ENCODE data around the gene ST6GALNAC2.
"Not testable (repeated sequence)": the region's sequence is repeated elsewhere in the genome, so short reads cannot be mapped to it uniquely, and the experiment has no call there.

Gene ST6GALNAC2

GRCh38 chr17:76537288-76537577 lies 48.4 kb downstream of the ST6GALNAC2 start:
- TF ChIP-seq POU2F2 (IDR thresholded peaks at IDR 0.05; ENCODE audit: low read depth, low read length) (no peak), POLR2AphosphoS5 (IDR thresholded peaks at IDR 0.05; ENCODE audit: low read depth, low read length) (no peak), PAX5 (IDR thresholded peaks at IDR 0.05; ENCODE audit: insufficient read depth, low read length, severe bottlenecking) (no peak), POLR2A (IDR thresholded peaks at IDR 0.05; ENCODE audit: low read depth, low read length) (no peak), TAF1 (IDR thresholded peaks at IDR 0.05; ENCODE audit: low read depth, low read length) (no peak), SPI1 (IDR thresholded peaks at IDR 0.05; ENCODE audit: low read depth, low read length) (no peak)
- FAIRE-seq: no peak
- no peak for DNase-seq (ENCODE audit: insufficient read length, low spot score)

DNA sequence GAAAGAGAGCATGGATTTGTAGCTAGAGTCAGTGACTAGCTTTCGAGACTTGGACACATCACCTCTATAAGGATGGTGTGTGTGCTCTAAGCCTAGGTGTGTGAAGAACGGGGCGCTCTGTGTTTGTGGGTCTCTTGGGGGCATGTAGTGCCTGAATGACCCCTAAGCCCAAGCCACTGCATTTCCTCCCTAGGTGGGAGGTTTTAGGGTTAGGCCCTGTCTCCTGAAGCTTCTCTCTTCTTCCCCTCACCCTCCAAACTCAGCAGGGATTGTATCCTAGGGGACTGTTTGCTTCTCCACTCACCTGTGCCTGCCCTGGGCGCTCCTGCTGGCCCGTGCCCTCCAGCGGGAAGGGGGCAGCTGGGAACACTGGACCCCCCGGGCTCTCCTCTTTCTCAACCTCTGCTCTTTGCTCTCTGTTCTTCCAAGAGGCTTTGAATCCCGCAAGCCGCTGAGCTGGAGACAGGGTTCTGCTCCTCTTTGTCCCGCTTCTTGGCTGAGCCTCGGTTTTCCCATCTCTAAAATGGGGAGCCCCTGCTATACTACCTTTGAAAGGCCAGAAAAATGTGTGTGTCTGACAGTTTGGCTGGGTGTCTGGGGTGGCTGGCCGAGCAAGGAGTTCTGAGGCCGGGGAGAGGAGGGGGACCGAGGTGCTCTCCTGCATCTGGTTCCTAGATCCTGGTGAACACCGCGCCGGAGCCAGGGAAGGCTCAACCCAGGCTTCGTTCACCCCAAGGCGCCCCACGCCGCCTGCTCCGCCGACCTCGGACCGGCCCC lies 49.0 kb downstream of the ST6GALNAC2 start:
- FAIRE-seq (no peak), DNase-seq (ENCODE audit: insufficient read length, low spot score) (no peak)
- TF ChIP-seq POLR2AphosphoS5 (IDR thresholded peaks at IDR 0.05; ENCODE audit: low read depth, low read length): no peak
- TF ChIP-seq SPI1 (IDR thresholded peaks at IDR 0.05; ENCODE audit: low read depth, low read length): no peak
- no peak for TF ChIP-seq PAX5 (IDR thresholded peaks at IDR 0.05; ENCODE audit: insufficient read depth, low read length, severe bottlenecking)
- no peak for TF ChIP-seq TAF1 (IDR thresholded peaks at IDR 0.05; ENCODE audit: low read depth, low read length)

DNA sequence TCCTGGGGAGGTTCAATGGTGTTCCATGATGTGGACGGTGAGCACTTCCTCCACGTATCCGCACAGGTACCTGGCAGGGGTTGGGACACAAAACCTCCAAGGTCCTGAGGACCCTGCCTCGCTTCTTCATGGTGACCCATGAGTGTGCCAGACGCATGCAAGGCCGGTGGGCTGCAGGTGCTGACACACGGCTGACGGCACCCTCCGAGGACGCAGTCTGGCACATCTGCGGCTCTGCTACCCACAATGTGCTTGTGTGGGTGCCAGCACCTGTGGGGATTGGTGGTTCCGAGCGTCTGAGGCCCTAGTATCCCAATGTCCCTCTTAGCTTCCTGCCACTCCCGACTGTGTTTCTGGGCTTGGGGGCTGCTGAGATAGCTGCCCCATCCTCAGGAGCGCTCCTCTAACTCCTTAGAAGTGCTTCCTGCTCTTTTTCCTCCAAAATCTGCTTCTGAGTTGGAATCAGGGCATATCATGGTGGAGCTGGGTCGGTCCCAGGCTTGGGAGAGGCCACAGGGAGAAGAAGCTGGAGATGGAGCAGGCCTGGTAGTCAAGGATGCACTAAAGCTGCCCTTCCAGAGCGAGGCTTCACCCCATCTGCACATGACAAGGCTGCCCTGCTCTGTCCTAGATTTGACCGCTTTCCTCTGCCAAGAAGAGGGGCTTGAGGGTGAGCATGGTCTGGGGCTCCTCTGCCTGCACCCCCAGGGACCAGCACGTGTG lies 49.7 kb downstream of the ST6GALNAC2 start:
- DNase-seq (ENCODE audit: insufficient read length, low spot score) (no peak), FAIRE-seq (no peak)
- TF ChIP-seq POLR2A (IDR thresholded peaks at IDR 0.05; ENCODE audit: low read depth, low read length) (no peak), POU2F2 (IDR thresholded peaks at IDR 0.05; ENCODE audit: low read depth, low read length) (no peak)

GRCh38 chr17:76534831-76535732 lies 50.6 kb downstream of the ST6GALNAC2 start:
- TF ChIP-seq TAF1 (IDR thresholded peaks at IDR 0.05; ENCODE audit: low read depth, low read length): no peak
- TF ChIP-seq POLR2AphosphoS5 (IDR thresholded peaks at IDR 0.05; ENCODE audit: low read depth, low read length): no peak
- no peak for TF ChIP-seq SPI1 (IDR thresholded peaks at IDR 0.05; ENCODE audit: low read depth, low read length)
- TF ChIP-seq POLR2A (IDR thresholded peaks at IDR 0.05; ENCODE audit: low read depth, low read length): no peak
- no peak for TF ChIP-seq POU2F2 (IDR thresholded peaks at IDR 0.05; ENCODE audit: low read depth, low read length)
- TF ChIP-seq PAX5 (IDR thresholded peaks at IDR 0.05; ENCODE audit: insufficient read depth, low read length, severe bottlenecking): no peak
- FAIRE-seq: no peak
- DNase-seq (ENCODE audit: insufficient read length, low spot score): no peak

- DNase-seq (ENCODE audit: insufficient read length, low spot score); FAIRE-seq: not testable (repeated sequence)
Observed at GRCh38 chr17:76533640-76534359, 51.9 kb downstream of the ST6GALNAC2 start.

- no peak for TF ChIP-seq POLR2AphosphoS5 (IDR thresholded peaks at IDR 0.05; ENCODE audit: low read depth, low read length)
- no peak for TF ChIP-seq TAF1 (IDR thresholded peaks at IDR 0.05; ENCODE audit: low read depth, low read length)
- no peak for TF ChIP-seq POU2F2 (IDR thresholded peaks at IDR 0.05; ENCODE audit: low read depth, low read length)
- no peak for TF ChIP-seq POLR2A (IDR thresholded peaks at IDR 0.05; ENCODE audit: low read depth, low read length)
- TF ChIP-seq SPI1 (IDR thresholded peaks at IDR 0.05; ENCODE audit: low read depth, low read length): no peak
- no peak for TF ChIP-seq PAX5 (IDR thresholded peaks at IDR 0.05; ENCODE audit: insufficient read depth, low read length, severe bottlenecking)
Observed at GRCh38 chr17:76532072-76532651, 53.5 kb downstream of the ST6GALNAC2 start.

DNA sequence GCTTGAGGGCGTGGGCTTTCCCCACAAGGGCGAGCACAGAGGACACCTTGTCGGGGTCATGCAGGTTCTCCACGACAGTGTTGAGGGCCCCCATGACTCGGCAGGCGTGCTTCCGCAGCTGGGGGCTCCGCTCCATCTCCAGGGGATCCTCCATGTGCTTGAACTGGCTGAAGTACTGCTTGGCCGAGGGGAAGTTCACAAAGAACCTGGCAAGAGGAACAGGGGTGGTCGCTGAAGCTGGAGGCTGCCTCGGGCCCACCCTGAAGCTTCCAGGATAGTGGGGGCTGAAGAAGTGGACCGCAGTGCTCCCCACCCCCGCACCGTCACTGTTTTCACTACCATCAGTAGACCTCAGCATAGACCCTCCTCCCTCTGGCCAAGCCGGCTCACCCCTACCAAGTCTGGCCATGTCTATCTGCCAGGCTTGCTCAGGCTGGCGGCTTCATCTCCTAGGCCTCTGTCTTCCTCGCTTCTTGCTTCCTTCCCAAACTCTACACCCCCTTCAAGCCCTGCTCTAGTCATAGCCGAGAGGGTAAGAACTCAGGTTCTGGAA lies 54.1 kb downstream of the ST6GALNAC2 start:
- TF ChIP-seq POLR2A (IDR thresholded peaks at IDR 0.05; ENCODE audit: low read depth, low read length) (no peak), POLR2AphosphoS5 (IDR thresholded peaks at IDR 0.05; ENCODE audit: low read depth, low read length) (no peak), PAX5 (IDR thresholded peaks at IDR 0.05; ENCODE audit: insufficient read depth, low read length, severe bottlenecking) (no peak), TAF1 (IDR thresholded peaks at IDR 0.05; ENCODE audit: low read depth, low read length) (no peak)
- FAIRE-seq (no peak), DNase-seq (ENCODE audit: insufficient read length, low spot score) (no peak)

More at GRCh38 chr17:76532072-76532651, 53.5 kb downstream of the ST6GALNAC2 start:
- FAIRE-seq (no peak), DNase-seq (ENCODE audit: insufficient read length, low spot score) (no peak)

DNA sequence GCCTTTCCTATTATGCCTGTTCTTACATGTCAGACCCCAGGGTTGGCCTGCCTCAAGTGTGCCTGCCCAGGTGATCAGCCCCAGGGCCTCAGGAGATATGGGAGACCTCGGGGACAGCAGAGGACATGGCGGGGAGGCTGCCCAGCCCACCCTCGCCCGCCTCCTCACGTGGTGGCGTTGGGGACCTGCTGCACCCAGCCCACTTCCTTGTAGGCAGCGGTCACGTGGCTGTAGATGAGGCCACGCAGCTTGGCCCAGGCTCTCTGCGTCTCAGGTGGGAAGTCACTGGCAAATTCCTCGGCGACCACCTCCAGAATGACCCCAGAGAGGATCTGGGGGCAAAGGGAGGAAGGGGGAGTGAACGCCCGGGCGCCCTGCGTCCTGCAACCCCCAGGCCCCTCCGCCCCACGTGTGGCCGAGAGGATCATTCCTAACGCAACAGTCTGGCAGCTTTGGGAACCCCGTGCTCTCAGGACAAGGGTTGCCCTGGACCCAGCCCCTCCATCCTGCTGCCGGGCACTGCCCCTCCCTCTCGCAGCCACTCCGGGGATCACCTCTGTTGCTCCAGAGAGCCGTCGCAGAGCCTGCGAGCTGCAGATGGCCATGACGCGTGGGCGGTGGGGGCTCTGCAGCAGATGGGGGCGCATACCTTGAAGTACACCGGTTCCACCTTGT lies 54.7 kb downstream of the ST6GALNAC2 start:
- no peak for FAIRE-seq
- no peak for TF ChIP-seq SPI1 (IDR thresholded peaks at IDR 0.05; ENCODE audit: low read depth, low read length)
- no peak for TF ChIP-seq POLR2A (IDR thresholded peaks at IDR 0.05; ENCODE audit: low read depth, low read length)
- no peak for TF ChIP-seq POLR2AphosphoS5 (IDR thresholded peaks at IDR 0.05; ENCODE audit: low read depth, low read length)
- no peak for TF ChIP-seq PAX5 (IDR thresholded peaks at IDR 0.05; ENCODE audit: insufficient read depth, low read length, severe bottlenecking)
- no peak for DNase-seq (ENCODE audit: insufficient read length, low spot score)
